Suppressor macrophage (primary cell): ENCODE data around the gene STON2.
"Not testable (repeated sequence)": the region's sequence is repeated elsewhere in the genome, so short reads cannot be mapped to it uniquely, and the experiment has no call there.

Experiments
- DNase-seq, 4 experiments: peaks; one replicate each; pipeline ENCODE4 v3.0.0-alpha.2; 2020 to 2022
- total RNA-seq, 17 experiments: gene quantifications; one replicate each; lab custom pipeline; 2026; ENCODE audit warnings: mixed read lengths in 6 of 17, inconsistent platforms in 3 of 17; lab: John Stamatoyannopoulos, UW

Gene STON2
- 0.76 to 8.7 (median 3.3) reads per million in 17 experiments for total RNA-seq

- peak; percentile 66 to 87 (median 75) for DNase-seq
These were observed at the start of gene STON2 for GRCh38 chr14:81400202-81400678. Gene STON2 (minus strand): TSS chr14:81400324. CDS start chr14:81398382, 1,942 bp downstream.

- DNase-seq = no peak
These were observed 49.5 kb upstream of the STON2 start for GRCh38 chr14:81449576-81449975.

DNA sequence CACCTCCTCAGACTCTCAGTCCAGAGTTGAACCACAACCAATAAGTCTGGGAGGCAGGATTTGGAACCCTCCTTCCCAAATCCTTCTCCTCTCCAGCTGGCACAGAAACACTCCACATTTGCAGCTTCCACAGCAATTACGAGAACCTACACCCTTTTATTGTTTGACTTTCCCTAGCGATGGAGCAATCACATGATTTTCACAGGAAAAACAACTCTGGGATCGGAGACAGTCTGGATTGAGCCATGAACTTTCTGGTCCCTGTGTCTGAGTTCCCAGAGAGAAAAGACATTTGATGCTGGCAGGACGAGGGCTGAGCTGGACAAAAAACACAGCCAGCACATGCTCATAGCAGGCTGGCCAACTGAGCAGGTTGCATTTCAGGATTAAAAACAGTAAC, 49.0 kb upstream of the STON2 start:
- DNase-seq = no peak

- DNase-seq = no peak
These were observed 47.1 kb upstream of the STON2 start for GRCh38 chr14:81447021-81447764.

GRCh38 chr14:81446279-81447007, 46.3 kb upstream of the STON2 start:
- no peak for DNase-seq

- DNase-seq = no peak
These were observed 41.6 kb upstream of the STON2 start for GRCh38 chr14:81441626-81442134.

DNA sequence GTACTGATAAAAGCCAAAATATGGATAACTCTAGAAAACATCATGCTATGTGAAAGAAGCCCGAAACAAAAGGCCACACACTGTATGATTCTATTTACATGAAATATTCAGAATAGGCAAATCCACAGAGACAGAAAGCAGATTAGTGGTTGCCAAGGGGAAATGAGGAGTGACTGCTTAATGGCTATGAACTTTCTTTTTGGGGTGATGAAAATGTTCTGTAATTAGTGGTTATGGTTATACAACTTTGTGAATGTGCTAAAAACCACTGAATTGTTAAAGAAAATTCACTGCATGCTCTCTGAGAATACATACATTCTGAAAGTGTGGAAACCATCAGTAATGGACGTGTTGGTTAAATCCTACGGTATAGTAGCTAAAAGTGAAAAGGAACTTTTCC, 39.9 kb upstream of the STON2 start:
- DNase-seq = no peak

GRCh38 chr14:81437244-81437643, 37.1 kb upstream of the STON2 start:
- no peak for DNase-seq

- DNase-seq = peak; percentile 71 to 90 (median 80)
These were observed 36.4 kb upstream of the STON2 start for GRCh38 chr14:81436296-81437138.

- peak; percentile 40 to 55 (median 48) for DNase-seq
These were observed 35.5 kb upstream of the STON2 start for GRCh38 chr14:81435391-81436295.

DNA sequence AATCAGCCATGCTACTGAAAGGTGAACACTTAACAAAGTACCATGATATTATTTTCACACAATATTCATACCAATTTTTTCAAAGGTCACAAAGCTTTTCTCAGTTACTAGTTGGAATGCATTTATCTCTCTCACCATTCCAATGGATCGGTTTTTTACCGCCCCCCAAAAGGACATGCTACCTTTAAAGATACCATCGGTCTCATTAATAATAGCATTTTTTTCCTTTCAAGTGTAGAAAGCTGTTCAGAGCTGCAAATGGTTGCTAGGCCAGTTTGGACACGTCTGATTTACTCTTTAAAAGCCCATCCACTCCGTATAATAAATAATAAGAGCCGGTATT, 34.9 kb upstream of the STON2 start:
- no peak for DNase-seq

GRCh38 chr14:81434230-81434629, 34.1 kb upstream of the STON2 start:
- no peak for DNase-seq

GRCh38 chr14:81433378-81433777, 33.3 kb upstream of the STON2 start:
- no peak for DNase-seq

DNA sequence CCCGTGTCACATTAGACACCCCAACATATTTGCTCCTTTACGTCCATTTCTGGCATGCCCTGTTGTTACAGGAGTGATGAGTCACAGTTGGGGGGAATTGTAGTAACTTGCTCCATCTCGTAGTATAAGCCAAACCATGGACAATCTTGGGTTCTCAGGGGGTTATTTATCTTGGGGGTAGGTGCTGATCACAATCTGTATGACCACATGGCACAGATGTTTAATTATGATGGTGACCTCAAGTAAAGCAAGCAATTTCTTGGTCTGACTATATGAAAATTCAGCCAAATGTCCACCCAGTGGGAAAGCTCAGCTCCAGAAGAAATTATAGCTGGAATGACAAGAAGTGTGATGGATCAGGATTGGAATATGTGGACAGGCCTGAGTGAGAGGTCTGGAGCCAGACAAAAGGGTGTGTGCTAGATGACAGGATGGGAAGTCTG, 32.1 kb upstream of the STON2 start:
- DNase-seq = no peak

GRCh38 chr14:81430235-81430634, 30.1 kb upstream of the STON2 start:
- DNase-seq = no peak

GRCh38 chr14:81429749-81430148, 29.6 kb upstream of the STON2 start:
- not testable (repeated sequence) for DNase-seq

GRCh38 chr14:81429028-81429427, 28.9 kb upstream of the STON2 start:
- no peak for DNase-seq

DNA sequence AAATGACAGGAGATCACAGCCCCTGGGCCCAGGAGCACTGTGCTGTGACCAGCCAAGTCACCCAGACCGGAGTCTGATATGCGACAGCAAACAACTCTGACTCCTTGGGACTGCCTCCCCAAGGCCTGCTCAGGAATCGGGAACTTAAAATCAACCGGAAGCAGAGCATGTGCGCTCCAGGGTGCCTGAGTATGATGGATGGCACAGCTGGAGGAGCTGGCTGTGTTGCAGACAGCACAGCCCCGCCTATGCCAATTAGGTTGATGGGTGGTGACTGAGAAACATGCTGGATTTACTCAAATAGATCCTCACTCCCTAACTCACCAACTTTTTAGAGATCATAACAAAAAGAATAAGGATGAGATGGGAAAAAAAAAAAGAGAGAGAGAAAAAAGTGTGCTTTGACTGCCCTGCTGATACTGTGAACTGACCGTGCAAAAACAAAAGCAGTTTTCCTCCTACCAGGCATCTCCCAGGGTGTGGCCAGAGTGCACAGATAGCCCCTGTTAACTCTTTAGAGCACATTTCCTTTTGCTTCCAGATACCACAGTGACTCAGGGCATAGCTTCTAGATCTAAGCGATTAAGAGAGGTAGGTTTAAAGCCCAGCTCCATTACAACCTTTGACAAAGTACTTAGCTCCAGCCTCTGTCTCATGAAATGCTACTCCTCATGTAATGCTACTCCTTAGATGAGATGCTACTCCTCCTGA, 27.4 kb upstream of the STON2 start:
- DNase-seq = peak; percentile 46 to 68 (median 64)

DNA sequence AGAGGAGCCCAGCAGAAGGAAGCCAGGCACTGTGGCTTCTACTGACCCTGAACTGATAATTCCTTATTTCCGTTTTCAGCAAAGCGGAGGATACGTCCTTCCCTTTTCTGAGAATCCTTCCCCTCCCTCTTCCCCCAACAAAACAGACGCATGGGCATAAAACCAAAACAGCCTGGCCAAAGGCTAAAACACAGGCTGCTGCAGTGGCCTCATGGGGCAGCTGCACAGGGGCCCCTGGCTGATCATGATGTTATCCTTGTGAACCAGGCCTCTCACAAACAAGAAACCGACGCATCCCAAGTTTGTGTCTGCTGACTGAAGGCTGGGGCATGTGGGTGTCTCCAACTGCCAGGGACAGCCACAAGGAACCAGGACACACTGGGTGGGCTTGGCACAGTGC, 23.4 kb upstream of the STON2 start:
- peak; percentile 64 to 81 (median 70) for DNase-seq

- DNase-seq = no peak
These were observed 18.1 kb upstream of the STON2 start for GRCh38 chr14:81418057-81418790.
